CD4-positive, alpha-beta T cell treated with Interleukin-15 for 1 hour (primary cell): Measurements from ENCODE around the gene ZFP14.
A peak's percentile ranks its signal among the peaks of the same experiment; 100 is the strongest.

Experiments
- DNase-seq: peaks from one replicate; pipeline ENCODE4 v3.0.0-alpha.2; 2020

The ZFP14 gene

DNA sequence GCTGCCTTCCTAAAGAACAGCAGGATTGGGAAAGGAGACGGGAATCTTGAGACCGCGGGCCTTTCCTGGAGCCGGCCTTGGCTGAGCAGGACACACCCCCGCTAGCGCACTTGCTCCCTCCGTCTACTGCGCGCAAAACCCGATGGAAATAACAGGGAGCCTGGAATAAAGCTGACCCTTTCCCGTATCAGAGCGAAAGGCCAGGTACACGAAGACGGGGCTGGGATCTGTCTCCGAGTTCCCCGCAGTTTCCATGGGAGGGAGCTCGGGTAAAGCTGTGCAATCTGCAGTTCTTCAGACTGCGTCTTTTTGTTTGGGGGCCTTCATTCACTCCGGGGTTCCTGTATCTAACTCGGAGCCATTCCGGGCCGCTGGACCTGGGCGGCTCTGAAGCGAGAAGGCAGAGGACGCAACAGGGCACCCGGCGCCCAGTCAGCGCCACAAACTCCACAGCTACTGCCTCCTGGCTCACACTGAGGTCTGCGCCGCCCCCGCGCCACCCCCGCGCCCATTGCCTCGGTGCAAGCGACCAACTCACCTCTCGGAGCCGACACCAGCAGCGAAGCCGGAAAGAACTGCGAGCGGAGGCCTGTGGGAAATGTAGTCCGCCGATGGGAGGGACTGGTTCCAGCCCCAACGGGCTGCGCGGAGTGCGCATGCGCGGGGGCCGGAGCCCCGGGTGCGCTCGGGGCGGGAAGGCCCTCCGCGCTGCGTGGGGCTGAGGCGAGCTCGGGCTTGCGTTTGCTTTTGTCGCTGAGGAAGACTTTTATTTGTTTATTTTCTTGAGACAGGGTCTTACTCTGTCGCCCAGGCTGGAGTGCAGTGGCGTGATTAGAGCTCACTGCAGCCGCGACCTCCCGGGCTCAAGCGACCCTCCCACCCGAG lies at the start of gene ZFP14:
Gene ZFP14 (minus strand): TSS at position 577 of the 885 bp plus-strand sequence. CDS start 11,309 bp downstream, outside the sequence.
- DNase-seq, result peak; percentile 96

DNA sequence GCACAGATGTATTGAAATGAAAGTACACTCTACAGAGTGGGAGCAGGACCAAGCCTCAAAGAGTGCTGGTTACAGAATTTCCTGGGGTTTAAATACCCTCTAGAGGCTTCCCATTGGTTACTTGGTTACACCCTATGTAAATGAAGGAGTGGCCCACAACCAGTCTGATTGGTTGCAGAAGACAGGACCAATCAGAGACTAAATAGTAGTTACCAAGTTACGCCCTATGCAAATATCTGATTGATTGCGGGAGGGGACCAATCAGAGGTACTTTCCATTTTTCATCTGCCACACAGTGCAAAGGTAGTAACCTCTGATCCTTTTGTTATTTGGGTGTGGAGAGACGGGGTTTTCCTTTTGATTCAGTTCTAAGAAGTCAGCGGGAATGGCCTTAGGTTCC lies 44.9 kb upstream of the ZFP14 start:
- DNase-seq, result no peak

DNA sequence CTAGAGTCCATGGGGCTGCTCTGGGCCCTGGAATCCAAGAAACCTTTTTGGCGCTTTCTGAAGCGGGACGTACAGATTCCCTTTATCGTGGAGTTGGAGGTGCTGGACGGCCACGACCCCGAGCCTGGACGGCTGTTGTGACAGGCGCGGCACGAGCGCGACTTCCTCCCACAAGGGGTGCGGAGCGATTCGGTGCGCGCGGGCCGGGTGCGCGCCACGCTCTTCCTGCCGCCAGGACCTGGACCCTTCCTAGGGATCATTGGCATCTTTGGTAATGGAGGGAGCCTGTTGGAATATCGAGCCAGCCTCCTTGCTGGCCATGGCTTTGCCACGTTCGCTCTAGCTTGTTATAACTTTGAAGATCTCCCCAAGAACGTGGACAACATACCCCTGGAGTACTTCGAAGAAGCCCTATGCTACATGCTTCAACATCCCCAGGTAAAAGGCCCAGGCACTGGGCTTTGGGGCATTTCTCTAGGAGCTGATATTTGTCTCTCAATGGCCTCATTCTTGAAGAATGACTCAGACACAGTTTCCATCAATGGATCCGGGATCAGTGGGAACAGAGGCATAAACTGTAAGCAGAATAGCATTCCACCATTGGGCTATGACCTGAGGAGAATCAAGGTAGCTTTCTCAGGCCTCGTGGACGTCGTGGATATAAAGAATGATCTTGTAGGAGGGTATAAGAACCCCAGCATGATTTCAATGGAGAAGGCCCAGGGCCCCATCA lies 42.9 kb upstream of the ZFP14 start:
- DNase-seq, result no peak

DNA sequence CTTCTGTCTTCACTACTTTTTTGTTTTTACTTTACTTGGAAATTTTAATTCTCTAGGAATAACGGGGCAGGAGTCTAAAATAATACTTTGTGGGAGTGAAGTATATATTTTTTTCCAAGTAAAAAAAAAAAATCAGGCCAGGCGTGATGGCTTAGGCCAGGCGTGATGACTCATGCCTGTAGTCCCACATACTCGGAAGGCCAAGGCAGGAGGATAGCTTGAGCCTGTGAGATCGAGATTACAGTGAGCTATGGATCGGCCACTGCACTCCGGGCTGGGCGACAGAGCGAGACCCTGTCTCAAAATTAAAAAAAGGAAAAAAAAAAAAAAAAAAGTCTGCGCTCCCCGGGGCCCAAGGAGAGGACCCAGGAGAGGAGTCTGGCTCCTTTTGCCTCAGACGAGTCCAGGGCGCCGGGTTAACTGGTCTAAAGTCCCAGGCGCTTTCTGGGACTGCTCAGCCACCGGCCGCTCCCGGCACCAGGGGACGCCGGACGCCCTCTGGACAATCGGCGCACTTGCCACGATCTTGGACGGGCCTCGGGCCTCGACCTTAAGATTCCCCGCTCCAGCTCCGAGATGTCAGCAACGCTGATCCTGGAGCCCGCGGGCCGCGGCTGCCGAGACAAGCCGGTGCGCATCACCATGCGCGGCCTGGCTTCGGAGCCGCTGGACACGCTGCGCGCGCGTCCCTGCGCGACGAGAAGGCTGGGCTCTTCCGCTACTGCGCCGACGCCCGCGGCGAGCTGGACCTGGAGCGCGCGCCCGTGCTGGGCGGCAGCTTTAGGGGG lies 42.2 kb upstream of the ZFP14 start:
- DNase-seq, result no peak

DNA sequence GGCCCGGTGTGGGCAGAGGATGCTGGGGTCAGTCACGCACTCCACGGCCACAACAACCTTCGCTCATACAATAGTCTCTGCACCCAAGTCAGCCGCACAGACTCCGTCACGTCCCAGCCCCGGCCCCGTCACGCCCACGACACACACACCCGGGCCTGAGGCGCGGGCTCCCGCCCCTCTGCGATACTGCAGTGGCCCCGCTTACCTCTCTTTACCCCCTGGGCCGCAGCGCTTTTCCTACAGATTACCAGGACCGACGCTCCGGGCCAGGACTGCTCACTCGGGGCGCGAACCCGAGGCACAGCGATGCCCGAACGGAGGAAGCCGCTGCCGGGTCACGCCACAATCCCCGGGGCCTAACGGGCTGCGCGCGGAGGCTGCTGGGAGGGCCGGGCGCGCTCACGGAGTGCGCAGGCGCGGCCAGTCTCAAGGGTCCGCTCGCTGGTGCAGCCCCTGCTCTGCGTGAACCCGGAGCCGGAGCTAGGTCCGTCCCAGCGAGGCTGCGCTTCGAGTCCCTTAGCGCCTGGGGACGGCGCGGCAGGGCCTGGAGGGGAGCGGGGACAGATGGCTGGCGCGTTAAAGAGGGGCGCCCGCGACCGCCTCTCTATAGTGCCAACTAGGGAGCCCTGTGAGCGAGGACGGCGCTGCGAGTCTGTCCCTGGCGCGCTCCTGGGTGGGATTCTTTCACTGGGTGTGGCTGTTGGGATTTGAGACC lies 39.4 kb upstream of the ZFP14 start, which contains the start of gene ZFP82:
Gene ZFP82 (minus strand): TSS at position 358 of the 715 bp plus-strand sequence. CDS start 8,855 bp downstream, outside the sequence.
- DNase-seq, result peak; percentile 84

DNA sequence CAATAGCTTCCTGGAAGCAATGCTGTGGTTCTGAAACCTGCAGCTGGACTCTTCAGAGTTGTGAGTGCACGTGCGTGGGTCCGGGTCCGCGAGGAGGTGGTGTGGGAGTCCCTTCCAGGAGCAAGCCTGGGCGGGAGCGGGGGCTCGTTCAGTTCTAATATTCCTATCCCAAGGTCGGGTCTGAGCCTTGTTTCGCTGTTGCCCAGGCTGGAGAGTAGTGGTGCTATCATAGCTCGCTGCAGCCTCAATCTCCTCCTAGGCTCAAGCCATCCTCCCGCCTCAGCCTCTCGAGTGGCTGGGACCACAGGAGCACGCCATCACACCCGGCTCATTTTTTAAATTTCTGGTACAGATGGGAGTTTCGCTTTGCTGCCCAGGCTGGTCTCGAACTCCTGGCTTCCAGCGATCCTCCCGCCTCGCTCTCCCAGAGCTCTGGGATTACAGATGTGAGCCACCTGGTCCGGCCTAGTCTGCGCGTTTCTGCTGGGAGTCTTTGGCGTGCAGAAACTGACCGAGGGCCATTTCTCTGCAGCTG lies 38.8 kb upstream of the ZFP14 start:
- DNase-seq, result no peak

DNA sequence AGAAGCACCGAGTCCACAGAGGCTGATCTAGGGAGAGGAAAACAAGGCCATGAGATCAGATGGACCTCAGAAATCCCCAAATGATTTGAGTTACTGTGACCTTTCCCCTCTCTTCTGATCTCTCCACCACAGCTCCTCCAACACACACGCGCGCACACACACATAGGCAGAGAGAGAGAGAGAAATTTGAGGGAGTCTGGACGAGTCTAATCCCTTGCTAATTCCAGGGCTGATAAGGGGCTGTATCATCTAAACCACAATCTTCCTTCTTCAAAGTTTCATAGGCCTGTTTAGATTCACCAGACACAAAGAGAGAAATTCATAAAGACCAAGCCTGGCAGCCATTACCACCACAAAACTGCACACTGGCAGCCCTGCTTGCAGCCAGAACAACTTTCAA lies 30.8 kb upstream of the ZFP14 start:
- DNase-seq, result no peak

DNA sequence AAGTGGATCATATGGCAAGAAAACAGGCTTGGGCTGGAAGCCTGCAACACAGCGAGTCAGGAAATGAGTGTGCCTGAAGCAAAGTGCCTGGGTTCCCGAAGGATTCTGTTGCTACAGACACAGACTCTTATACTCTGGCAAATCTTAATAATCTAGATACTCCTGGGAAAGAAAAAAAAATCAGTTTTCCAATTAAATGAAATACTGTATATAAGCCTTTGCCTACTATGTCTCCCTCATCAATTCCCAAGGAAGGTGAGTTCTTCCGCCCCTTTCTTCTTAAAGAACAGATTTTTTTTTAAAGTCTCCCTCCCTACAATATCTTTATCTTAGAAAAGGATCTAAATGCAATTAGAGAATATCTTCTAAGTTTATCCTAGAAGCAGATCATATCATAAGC lies 29.1 kb upstream of the ZFP14 start:
- DNase-seq, result no peak

DNA sequence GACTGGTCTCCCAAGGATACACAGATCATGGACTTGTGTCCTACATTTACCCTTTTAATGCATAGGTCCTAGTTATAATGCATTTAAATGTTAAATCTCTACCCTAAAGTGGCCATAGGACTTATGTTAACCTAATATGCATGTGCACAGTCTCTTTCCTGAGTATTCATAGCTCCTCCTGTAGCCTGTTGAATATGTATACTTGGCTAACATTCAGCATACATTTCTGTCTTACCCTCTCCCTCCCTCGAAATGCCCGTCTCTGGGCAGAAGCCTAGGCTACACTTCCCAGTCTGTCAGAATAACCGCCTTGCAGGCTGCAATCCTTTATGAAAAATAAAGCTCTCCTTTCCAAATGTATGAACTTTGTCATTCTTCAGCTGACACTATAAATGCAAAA lies 25.5 kb upstream of the ZFP14 start:
- no peak for DNase-seq

DNA sequence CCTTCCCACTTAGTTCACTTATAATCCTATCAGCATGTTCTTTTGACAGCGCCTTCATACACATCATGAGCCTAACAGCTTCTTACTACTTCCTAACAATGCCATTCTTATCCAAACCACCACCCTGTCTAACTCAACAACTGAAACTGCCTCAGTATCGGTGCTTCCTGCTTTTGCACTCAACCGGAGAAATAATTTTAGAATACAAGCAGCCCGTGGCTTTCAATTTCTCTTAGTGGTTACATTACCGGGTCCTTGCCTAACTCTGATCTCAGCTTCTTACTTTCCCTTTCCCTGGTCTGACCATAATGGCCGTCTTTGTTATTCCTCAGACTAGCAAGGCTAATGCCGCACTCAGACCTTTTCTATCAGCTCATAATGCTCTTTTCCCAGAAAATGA lies 22.5 kb upstream of the ZFP14 start:
- no peak for DNase-seq

DNA sequence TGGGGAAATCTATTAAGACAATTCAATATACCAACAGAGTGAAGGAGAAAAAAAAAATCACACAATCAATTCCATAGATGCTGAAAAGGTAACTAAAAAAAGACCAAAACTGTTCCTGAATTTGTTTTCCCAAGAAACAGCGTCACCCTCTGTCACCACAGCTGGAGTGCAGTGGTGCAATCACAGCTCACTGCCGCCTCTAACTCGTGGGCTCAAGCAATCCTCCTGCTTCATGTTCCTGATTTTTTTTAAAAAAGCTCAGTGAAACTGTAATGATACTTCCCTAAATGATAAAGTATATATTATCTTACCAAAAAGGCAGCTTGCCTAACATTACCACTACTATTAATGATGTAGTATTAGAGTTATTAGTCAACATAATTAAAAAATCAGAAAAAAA lies 19.6 kb upstream of the ZFP14 start:
- DNase-seq, result no peak

DNA sequence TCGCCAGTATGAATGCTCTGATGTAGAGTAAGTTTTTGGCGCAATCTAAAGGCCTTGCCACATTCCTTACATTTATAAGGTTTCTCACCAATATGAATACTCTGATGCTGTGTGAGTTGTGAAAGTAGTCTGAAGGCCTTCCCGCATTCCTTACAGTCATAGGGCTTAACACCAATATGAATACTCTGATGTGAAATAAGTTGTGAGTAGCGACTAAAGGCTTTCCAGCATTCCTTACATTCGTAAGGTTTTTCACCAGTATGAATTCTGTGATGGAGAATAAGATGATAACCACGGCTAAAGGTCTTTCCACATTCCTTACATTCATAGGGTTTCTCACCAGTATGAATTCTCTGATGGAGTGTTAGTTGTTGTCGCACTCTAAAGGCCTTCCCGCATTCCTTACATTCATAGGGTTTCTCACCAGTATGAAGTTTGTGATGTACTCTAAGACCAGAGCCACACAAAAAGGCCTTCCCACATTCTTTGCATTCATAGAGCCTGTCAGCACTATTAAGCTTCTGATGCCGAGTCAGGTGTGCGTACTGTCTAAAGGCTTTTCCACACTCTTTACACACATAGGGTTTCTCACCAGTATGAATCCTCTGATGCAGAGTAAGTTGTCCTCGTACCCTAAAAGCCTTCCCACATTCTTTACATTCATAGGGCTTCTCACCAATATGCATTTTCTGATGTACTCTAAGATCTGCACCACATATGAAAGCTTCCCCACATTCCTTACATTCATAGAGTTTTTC lies 14.1 kb upstream of the ZFP14 start:
- DNase-seq, result no peak

DNA sequence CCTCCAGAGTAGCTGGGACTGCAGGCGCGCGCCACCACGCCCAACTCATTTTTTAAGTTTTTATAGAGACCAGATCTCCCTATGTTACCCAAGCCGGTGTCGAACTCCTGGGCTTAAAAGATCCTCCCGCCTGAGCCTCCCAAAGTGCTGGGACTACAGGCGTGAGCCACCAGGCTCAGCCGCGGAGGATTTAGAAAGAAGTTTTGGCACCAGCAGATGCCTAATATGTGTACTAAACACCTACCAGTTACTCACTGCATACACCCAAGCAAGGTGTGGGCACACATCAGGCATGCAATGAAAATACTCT lies 464 bp upstream of the ZFP14 start:
- DNase-seq, result no peak

DNA sequence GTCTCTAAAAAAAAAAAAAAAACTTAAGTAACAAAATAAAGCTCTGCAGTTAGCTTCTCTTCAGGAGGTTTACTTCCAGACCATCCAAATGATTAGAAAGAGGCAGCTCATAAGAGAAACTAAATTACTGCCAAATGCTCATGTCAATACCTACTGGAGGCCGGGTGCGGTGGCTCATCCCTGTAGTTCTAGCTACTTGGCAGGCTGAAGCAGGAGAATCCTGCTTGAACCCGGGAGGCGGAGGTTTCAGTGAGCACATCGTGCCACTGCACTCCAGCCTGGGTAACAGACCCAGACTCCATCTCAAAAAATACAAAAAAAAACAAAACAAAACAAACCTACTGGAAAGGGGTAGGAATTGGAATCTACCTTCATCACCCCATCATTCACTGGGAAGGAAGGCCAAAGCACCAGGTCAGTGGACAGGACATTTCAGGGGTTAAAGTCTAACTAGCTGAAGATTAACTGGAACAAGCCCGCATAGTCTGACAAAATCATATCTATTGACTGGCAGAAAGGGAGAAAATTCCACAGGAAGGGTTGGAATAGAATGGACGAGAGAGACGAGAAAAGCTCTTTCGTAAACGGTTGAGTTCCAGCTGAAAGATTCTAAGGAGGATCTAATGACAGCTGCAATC lies 1.3 kb downstream of the ZFP14 start:
- no peak for DNase-seq

DNA sequence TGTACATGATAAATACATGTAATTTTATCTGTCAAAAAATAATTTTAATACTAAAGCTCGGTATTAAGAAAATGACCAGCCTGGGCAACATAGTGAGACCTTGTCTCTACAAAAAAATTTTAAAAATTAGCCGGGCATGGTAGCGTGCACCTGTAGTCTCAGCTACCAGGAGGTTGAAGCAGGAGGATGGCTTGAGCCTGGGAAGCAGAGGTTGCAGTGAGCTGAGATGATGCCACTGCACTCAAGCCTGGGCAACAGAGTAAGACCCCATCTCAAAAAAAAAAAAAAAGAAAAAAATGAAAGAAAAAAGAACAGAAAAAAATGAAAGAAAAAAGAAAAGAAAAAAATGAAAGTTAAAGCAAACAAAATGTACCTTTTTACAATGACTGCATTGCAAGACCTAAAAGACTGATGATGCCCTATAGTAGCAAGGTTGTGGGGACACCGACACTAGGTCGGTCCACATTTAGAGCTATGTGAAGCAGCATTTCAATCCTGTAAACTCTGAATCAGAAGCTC lies 5.3 kb downstream of the ZFP14 start:
- no peak for DNase-seq

DNA sequence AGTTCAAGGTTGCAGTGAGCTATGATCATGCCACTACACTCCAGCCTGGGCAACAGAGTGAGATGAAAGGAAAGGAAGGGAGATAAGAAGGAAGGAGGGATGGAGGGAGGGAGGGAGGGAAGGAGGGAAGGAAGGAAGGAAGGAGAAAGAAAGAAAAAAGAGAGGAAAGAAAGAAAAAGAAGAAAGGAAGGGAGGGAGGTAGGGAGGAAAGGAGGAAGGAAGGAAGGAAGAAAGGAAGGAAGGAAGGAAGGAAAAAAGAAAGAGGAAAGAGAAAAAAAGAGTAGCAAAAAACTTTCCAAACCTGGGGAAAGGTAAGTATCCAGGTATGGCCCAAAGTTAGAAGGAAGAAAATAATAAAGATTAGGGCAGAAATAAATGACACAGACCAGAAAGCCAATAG lies 7.1 kb downstream of the ZFP14 start:
- no peak for DNase-seq

DNA sequence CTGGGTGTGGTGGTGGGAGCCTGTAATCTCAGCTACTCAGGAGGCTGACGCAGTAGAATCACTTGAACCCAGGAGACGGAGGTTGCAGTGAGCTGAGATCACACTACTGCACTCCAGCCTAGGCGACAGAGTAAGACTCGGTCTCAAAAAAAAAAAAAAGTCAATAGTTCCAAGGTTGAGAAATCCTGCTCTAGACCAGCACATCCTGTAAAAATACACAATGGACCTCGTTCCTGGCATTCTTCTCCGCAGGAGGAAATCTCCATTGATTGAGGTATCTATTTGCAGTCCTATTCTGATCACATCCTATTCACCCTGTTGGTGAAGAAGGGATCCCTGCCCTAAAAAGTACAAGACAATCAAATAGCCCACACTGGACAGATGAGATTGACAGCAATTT lies 15.2 kb downstream of the ZFP14 start:
- DNase-seq, result no peak

DNA sequence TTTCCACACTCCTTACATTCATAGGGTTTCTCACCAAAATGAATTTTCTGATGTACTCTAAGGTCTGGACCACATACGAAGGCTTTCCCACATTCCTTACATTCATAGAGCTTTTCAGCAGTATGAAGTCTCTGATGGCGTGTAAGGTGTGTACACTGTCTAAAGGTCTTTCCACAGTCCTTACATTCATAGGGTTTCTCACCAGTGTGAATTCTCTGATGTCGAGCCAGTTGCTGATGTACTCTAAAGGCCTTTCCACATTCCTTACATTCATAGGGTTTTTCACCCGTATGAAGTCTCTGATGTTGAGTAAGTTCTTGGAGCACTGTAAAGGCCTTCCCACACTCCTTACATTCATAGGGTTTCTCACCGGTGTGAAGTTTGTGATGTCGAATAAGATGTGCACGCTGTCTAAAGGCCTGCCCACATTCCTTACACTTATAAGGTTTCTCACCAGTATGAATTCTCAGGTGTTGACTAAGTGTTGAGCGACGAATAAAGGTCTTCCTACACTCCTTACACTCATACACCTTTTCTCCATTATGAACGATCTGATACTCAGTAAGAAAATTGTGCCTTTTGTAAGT lies 38.1 kb downstream of the ZFP14 start:
- no peak for DNase-seq

DNA sequence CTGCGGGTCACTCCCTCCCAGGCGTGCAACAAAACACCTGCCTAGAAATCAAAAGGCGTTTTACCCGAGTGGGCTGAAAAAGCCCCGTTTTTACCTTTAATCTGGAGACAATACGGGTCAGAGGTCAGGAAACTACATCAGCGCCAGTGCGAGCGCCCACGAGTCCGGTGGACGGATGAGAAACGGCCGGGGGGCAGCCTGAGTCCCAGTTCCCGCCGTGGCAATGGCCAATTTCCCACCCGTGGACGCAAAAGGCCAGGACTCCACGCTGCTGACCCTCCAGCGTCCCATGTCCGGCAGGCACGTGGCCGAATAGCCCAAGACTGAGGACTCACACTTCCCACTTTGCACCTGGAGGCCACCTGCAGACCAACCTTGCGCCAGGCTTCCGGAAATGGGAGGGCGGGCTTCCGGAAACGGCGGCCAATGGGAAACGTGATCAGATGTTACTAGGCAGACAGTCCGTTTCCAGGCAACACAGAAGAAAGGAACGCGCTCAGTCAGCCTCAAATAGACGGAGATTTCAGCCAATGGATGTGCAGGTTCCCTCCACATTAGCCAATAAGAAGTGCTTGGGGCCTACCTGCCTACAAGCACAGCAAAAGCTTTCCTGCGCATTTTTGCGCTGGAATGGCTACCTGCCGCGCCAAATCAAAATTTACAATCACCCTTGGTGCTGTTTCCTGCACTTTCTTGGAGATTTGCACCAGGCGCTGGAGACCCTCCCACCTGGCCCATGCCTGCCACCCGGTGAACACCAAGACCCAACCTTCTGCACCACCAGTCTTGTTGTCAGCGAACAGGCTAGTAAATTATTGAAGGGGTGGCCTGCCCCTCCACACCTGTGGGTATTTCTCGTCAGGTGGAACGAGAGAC lies 47.4 kb downstream of the ZFP14 start:
- DNase-seq, result peak; percentile 89

DNA sequence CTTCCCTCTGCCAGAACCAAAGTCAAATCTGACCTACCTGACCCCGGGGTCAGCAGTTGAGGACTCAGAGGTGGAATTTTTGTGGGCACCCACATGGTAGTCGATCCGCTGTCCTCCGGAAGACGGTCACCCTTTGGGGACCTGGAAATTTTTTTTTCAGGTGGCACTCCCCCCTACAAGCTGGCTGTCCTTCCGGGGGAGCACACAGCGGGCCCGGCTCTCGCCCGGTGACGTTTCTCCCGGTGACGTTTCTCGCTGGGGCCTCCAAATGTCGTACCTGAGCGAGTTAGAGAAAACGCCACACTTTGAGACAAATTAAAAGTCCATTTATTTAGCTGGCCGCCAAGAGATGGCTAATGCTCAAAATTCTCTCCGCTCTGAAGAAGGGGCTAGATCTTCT lies 48.8 kb downstream of the ZFP14 start:
- DNase-seq, result no peak
